K562 (cell line): ENCODE data around the gene DPM1. TPM values are rescaled to one million over a fixed set of nuclear protein-coding genes. Genes with fewer than 3 reads are reported as not detected.

Experiments used
- BCOR ChIP-seq: fragments of 450-650 bp; IDR thresholded peaks from 2 replicates; pipeline ENCODE4 v1.6.1; 2016
- DPF2 ChIP-seq: fragments of 450-650 bp; IDR thresholded peaks from 2 replicates; pipeline ENCODE4 v1.6.1; 2016
- ETV5 ChIP-seq: sonication (generic); formaldehyde crosslinking; IDR thresholded peaks from 2 replicates; pipeline ENCODE4 v1.4.0; 2020; ENCODE audit warnings: low read depth, mild to moderate bottlenecking, missing genetic modification reagents
- ETV6 ChIP-seq, 3 experiments: fragments of 150-350 bp in 1 of 3; sonication (generic) in 1 of 3; formaldehyde crosslinking in 1 of 3; IDR thresholded peaks; 2 replicates each; pipeline versions ENCODE4 v1.6.1 to v1.8.0; 2014 to 2022; ENCODE audit warnings: borderline replicate concordance in 2 of 3, low read depth in 2 of 3, antibody characterized with exemption in 1 of 3, low read length in 1 of 3, mild to moderate bottlenecking in 1 of 3, missing genetic modification reagents in 1 of 3
- EZH2 ChIP-seq: IDR thresholded peaks from 2 replicates; pipeline ENCODE4 v1.6.1; 2012; ENCODE audit warnings: low read depth, mild to moderate bottlenecking, inconsistent platforms, low read length, borderline replicate concordance
- FOXA1 ChIP-seq: fragments of 450-650 bp; IDR thresholded peaks from 2 replicates; pipeline ENCODE4 v1.6.1; 2016; ENCODE audit warnings: mild to moderate bottlenecking, borderline replicate concordance
- FOXM1 ChIP-seq, 2 experiments: fragments of 450-650 bp in 1 of 2; sonication (generic) in 1 of 2; formaldehyde crosslinking in 1 of 2; IDR thresholded peaks; 2 replicates each; pipeline versions ENCODE4 v1.6.1 to v1.9.0; 2017 to 2022; ENCODE audit warnings: low read depth in 2 of 2, mild to moderate bottlenecking in 2 of 2, missing genetic modification reagents in 1 of 2, moderate library complexity in 1 of 2
- NFE2L1 ChIP-seq: fragments of 450-650 bp; IDR thresholded peaks from 2 replicates; pipeline ENCODE4 v1.6.1; 2016; ENCODE audit warnings: missing genetic modification characterization, low read depth, mild to moderate bottlenecking, missing compliant biosample characterization, moderate library complexity, borderline replicate concordance
- NR1H2 ChIP-seq: sonication (generic); formaldehyde crosslinking; IDR thresholded peaks from 2 replicates; pipeline ENCODE4 v1.4.0; 2020; ENCODE audit warnings: mild to moderate bottlenecking, missing genetic modification reagents
- OTX1 ChIP-seq: fragments of 450-650 bp; formaldehyde crosslinking; IDR thresholded peaks from 2 replicates; pipeline ENCODE4 v1.4.0; 2022; ENCODE audit warnings: mild to moderate bottlenecking
- RCOR1 ChIP-seq, 2 experiments: IDR thresholded peaks; 2 replicates each; pipeline ENCODE4 v1.6.1; 2012; ENCODE audit warnings: low read depth in 2 of 2, low read length in 2 of 2, borderline replicate concordance in 1 of 2, improper control_type of control experiment in 1 of 2
- RNF2 ChIP-seq: sonication (generic); IDR thresholded peaks from 2 replicates; pipeline ENCODE4 v1.6.1; 2016
- SMARCE1 ChIP-seq: fragments of 450-650 bp; IDR thresholded peaks from 2 replicates; pipeline ENCODE4 v1.7.1; 2016; ENCODE audit warnings: mild to moderate bottlenecking
- TBL1XR1 ChIP-seq, 2 experiments: IDR thresholded peaks; 2 replicates each; pipeline ENCODE4 v1.6.1; 2012; ENCODE audit warnings: improper control_type of control experiment in 2 of 2, low read length in 2 of 2, mild to moderate bottlenecking in 1 of 2
- TOE1 ChIP-seq, 2 experiments: fragments of 450-650 bp in 1 of 2; sonication (generic) in 1 of 2; formaldehyde crosslinking in 1 of 2; IDR thresholded peaks; 2 replicates each; pipeline versions ENCODE4 v1.7.1 to v1.8.0; 2016 to 2022; ENCODE audit warnings: borderline replicate concordance in 2 of 2, mild to moderate bottlenecking in 2 of 2, antibody characterized with exemption in 1 of 2, inconsistent platforms in 1 of 2, low read depth in 1 of 2, missing genetic modification reagents in 1 of 2, moderate library complexity in 1 of 2
- ZNF217 ChIP-seq: sonication (generic); formaldehyde crosslinking; IDR thresholded peaks from 2 replicates; pipeline ENCODE4 v1.8.0; 2022; ENCODE audit warnings: mild to moderate bottlenecking, missing genetic modification reagents
- ZNF24 ChIP-seq: fragments of 450-650 bp; IDR thresholded peaks from 2 replicates; pipeline ENCODE4 v1.6.1; 2016
- ZNF282 ChIP-seq: sonication (generic); formaldehyde crosslinking; IDR thresholded peaks from 2 replicates; pipeline ENCODE4 v1.8.1; 2023; ENCODE audit warnings: missing genetic modification reagents
- ZNF431 ChIP-seq: sonication (generic); formaldehyde crosslinking; IDR thresholded peaks from 2 replicates; pipeline ENCODE4 v1.8.0; 2022; ENCODE audit warnings: mild to moderate bottlenecking, missing genetic modification reagents
- ZNF589 ChIP-seq: fragments of 200-800 bp; sonication (Bioruptor generic); IDR thresholded peaks from 2 replicates; pipeline ENCODE4 v1.6.1; 2016; ENCODE audit warnings: low read depth, missing genetic modification characterization, missing compliant biosample characterization
- ZSCAN29 ChIP-seq: fragments of 450-650 bp; IDR thresholded peaks from 2 replicates; pipeline ENCODE4 v1.6.1; 2017
- polyA plus RNA-seq, 8 experiments: library from polyadenylated mRNA; depleted of rRNA in 4 of 8; stranded (reverse) in 5 of 8; unstranded in 3 of 8; fragments of >200 nt; fragmentation: Nextera tagmentation in 2 of 8; fragmentation: Illumina TruSeq in 1 of 8; extraction: Ambion mirVana in 2 of 8; extraction: Trizol in 1 of 8; gene quantifications; 2 replicates each; pipeline versions ENCODE4 v1.2.1 to v1.2.3, GENCODE V29; 2011 to 2014; ENCODE audit warnings: inconsistent platforms in 1 of 8, missing spikeins in 1 of 8
- total RNA-seq, 7 experiments: library from RNA; depleted of rRNA in 6 of 7; stranded (reverse); fragments of >200 nt in 6 of 7; fragmentation: Illumina TruSeq in 2 of 7; extraction: Trizol in 2 of 7; gene quantifications; 2 replicates each; pipeline versions ENCODE4 v1.2.1 to v1.2.3, GENCODE V29; 2011 to 2021; ENCODE audit warnings: low replicate concordance in 1 of 7
- TF ChIP-seq, protein P1 (sequence below): sonication (generic); formaldehyde crosslinking; IDR thresholded peaks from 2 replicates; pipeline ENCODE4 v1.8.1; 2023; ENCODE audit warnings: mild to moderate bottlenecking, missing genetic modification reagents
- TF ChIP-seq, protein P2 (sequence below): conservative IDR thresholded peaks from 2 replicates; pipeline ENCODE4 v1.6.1; 2011; ENCODE audit warnings: low read depth, mild to moderate bottlenecking, low read length; ENCODE audit not compliant: control insufficient read depth
- TF ChIP-seq, protein P3 (sequence below): sonication (generic); formaldehyde crosslinking; IDR thresholded peaks from 2 replicates; pipeline ENCODE4 v1.8.0; 2023; ENCODE audit warnings: mild to moderate bottlenecking, missing genetic modification reagents

The DPM1 gene
- total and polyA plus RNA-seq, 9 of the 15 experiments (the other 6 are each of a cell fraction or from before 2014, with no cell fraction given): 75.2 to 190 (median 153) TPM

DNA sequence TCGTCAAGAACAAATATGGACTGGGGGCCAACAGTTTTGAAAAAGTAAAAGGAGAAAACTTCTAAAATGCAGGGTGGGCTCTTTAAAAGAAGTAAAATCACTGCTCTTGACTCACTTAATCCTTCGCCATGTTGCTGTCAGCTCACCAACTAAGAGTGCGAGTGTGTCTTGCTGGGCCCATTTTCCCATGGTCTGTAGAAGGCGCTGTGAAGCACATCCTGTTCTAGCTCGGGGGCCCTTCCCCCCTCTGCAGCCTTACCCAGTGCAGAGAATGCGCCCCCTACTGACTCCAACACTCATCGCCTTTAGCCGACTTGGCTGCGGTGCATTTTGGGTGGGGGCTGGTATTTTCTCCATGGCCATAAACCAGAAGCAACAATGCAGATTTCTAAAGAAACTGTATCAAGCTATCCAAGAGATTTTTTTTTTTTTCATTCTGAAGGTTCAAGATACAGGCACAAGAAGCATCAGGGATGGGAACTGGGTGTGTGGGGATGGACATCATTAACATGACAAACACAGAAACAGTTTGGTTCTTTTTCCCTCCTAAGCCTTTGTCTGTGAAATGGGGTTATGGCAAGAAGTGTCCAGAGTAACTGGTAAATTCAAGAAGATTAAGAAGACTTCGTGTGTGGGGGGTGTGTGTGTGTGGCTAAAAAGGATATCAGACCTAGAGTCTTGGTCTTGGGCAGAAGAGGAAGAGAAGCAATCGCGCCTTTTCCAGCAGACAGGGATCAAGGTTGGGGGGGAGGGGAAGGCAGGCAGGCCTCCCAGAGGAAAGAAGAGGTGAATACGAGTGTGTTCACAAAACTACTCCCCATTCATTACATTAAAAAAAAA, 28.8 kb downstream of the DPM1 start (continued):
- TF ChIP-seq, protein P1, sequence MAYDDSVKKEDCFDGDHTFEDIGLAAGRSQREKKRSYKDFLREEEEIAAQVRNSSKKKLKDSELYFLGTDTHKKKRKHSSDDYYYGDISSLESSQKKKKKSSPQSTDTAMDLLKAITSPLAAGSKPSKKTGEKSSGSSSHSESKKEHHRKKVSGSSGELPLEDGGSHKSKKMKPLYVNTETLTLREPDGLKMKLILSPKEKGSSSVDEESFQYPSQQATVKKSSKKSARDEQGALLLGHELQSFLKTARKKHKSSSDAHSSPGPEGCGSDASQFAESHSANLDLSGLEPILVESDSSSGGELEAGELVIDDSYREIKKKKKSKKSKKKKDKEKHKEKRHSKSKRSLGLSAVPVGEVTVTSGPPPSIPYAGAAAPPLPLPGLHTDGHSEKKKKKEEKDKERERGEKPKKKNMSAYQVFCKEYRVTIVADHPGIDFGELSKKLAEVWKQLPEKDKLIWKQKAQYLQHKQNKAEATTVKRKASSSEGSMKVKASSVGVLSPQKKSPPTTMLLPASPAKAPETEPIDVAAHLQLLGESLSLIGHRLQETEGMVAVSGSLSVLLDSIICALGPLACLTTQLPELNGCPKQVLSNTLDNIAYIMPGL (CRISPR knock-in tag): peak; percentile 78; the same call in 1 of the 2 replicates
- TF ChIP-seq ETV6 (IDR thresholded peaks at IDR 0.05; ENCODE audit: borderline replicate concordance in 1 of 2, low read depth in 2 of 2, low read length in 1 of 2) (0 out of 4 replicates have a peak, but pooled peaks of 1 of the 2 experiments have one; percentile 11), ETV6 (CRISPR knock-in tag; IDR thresholded peaks at IDR 0.05; ENCODE audit: borderline replicate concordance) (no peak), ETV5 (CRISPR knock-in tag) (peak; percentile 98), NR1H2 (no peak), BCOR (no peak), ZNF589 (peak; percentile 81; the same call in 1 of the 2 replicates), DPF2 (peak; percentile 76), TOE1 (IDR thresholded peaks at IDR 0.05; ENCODE audit: borderline replicate concordance) (peak; percentile 50; the same call in 1 of the 2 replicates), TOE1 (CRISPR knock-in tag; IDR thresholded peaks at IDR 0.05; ENCODE audit: borderline replicate concordance, low read depth) (no peak), EZH2 (no peak), FOXM1 (IDR thresholded peaks at IDR 0.05; ENCODE audit: low read depth) (peak; percentile 42; the same call in 1 of the 2 replicates), FOXM1 (CRISPR knock-in tag; IDR thresholded peaks at IDR 0.05; ENCODE audit: low read depth) (no peak), NFE2L1 (no peak), RNF2 (peak; percentile 94), ZNF431 (CRISPR knock-in tag) (no peak), SMARCE1 (peak; percentile 53; the same call in 1 of the 2 replicates), ZNF24 (peak; percentile 81), TBL1XR1 (IDR thresholded peaks at IDR 0.05; ENCODE audit: low read length in 2 of 2) (peak; percentile 79; a peak in 3 of 4 replicates), ZNF282 (no peak), ZNF217 (CRISPR knock-in tag) (no peak), FOXA1 (no peak), ZSCAN29 (no peak), RCOR1 (IDR thresholded peaks at IDR 0.05; ENCODE audit: borderline replicate concordance in 1 of 2, low read depth in 2 of 2, low read length in 2 of 2) (peak; percentile 68 to 94), OTX1 (CRISPR knock-in tag) (peak; percentile 51; the same call in 1 of the 2 replicates)
- TF ChIP-seq, protein P2, sequence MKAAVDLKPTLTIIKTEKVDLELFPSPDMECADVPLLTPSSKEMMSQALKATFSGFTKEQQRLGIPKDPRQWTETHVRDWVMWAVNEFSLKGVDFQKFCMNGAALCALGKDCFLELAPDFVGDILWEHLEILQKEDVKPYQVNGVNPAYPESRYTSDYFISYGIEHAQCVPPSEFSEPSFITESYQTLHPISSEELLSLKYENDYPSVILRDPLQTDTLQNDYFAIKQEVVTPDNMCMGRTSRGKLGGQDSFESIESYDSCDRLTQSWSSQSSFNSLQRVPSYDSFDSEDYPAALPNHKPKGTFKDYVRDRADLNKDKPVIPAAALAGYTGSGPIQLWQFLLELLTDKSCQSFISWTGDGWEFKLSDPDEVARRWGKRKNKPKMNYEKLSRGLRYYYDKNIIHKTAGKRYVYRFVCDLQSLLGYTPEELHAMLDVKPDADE: peak; percentile 93
- TF ChIP-seq, protein P3, sequence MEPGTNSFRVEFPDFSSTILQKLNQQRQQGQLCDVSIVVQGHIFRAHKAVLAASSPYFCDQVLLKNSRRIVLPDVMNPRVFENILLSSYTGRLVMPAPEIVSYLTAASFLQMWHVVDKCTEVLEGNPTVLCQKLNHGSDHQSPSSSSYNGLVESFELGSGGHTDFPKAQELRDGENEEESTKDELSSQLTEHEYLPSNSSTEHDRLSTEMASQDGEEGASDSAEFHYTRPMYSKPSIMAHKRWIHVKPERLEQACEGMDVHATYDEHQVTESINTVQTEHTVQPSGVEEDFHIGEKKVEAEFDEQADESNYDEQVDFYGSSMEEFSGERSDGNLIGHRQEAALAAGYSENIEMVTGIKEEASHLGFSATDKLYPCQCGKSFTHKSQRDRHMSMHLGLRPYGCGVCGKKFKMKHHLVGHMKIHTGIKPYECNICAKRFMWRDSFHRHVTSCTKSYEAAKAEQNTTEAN: peak; percentile 38; the same call in 1 of the 2 replicates
